Amniotic epithelial cell (primary cell): Measurements from ENCODE around the gene GOLGA6C.
A peak's percentile ranks its signal among the peaks of the same experiment; 100 is the strongest.
"Not testable (repeated sequence)": the region's sequence is repeated elsewhere in the genome, so short reads cannot be mapped to it uniquely, and the experiment has no call there.

ENCODE experiments used
- DNase-seq: peaks from one replicate; pipeline ENCODE4 v3.0.0-alpha.2; 2010; ENCODE audit warnings: low read depth

Gene GOLGA6C

GRCh38 chr15:75227663-75228280 lies 30.4 kb upstream of the GOLGA6C start:
- no peak for DNase-seq

DNA sequence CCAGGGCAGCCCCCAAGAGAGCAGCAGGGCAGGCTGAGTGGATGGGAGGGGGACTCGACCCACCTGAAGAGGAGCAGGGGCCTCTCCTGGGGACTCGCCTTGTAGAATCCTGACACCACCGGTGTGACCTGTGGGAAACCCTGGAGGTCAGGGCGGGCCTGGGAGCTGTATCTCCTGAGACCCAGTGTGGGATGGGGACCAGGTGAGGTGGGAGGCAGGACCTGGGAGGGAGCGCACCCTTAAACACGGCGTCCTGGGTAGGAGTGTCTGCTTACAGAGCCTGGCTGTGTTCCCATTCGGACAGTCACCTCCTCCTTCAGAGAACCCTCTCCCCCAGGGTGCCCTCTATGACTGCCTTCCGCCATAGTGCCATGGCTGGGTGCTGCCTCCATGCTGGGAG lies 29.3 kb upstream of the GOLGA6C start:
- no peak for DNase-seq

DNA sequence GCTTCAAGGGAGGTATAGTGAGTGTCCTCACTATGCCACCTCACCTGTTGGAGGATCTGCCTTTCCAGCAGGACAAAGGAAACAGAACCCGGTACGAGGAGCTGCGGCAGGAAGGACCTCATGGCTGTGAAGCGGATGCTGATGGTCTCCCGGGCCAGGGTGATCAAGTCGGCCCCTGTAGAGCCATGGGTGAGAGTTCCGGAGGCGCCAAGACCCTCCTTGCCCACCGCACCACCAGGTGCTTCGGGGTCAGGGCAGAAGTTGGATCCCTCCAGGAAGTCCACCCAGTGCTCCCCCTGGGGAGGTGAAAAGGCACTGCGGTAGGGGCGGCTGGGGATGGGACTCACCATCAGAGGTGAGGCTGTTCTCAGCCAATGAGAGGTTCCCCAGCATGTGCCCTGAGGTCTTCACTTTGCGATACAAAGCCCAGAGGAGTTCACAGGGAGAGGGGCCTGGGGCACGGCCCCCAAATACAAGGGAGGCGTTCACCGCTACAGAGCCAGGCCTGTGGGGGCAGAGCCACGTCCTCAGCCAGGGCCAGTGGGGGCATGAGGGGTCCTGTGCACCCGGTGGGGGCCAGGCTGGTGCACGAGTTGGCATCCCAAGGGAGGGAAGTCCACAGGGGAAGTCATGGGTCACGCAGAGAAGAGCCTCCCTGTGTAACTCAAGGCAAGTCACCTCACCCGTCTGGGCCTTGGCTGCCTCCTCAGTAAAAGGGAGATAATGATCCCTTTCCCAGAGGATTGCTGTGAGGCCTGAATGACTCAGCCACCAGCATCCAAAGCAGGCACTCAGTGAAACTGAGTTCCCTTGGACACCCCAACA lies 28.7 kb upstream of the GOLGA6C start:
- peak; percentile 33 for DNase-seq

DNA sequence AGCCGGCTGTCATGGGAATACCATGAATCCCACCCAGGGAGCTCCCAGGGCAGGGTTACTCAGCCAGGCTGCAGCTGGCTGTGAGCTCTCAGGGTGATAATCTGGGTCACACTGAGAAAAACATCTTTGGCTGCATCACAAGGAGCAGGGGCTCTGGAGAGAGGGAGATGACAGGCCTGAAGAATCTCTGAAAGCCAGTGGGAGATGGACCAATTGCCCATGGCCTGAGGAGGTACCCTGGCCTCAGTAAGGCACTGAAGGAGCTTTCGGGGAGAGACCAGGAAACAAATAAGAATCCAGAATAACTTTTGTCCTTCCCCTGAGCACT lies 28.2 kb upstream of the GOLGA6C start:
- no peak for DNase-seq

DNA sequence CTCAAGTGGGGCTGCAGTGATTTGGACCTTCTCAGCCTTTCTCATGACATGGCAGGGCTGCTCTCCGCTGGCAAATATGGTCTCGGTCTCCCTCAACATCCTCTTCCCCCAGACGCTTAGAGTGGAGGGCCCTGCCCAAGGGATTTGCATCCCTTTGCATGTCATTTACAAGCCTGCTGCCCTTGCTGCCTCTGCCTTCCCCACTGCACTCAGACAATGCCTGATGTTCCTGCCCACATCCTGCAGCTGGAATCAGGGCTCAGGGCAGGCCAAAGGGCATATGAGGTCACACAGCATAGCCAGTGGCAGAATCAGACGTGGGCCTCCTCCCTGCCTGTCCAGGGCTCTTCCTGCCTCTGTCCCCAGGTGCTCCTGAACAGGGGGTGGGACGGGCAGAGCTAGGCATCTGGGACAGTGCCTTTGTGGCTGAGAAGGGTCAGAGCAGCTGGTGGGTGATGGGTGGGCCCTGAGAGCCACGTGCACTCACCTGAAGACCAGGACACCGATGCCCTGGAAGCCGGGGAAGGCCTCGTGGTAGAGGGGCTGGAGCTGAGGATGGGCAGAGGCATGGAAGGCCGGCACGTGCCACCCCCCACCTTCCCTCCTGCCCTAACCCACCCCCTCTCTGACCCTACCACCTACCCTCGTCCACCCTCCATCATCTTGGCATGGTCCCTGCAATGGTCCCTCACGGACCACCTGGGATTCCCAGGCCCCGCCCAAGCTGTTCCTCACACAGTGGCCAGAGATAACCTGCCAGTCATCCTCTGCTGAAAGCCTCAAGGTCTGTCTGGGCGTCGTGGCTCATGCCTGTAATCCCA lies 27.4 kb upstream of the GOLGA6C start:
- no peak for DNase-seq

DNA sequence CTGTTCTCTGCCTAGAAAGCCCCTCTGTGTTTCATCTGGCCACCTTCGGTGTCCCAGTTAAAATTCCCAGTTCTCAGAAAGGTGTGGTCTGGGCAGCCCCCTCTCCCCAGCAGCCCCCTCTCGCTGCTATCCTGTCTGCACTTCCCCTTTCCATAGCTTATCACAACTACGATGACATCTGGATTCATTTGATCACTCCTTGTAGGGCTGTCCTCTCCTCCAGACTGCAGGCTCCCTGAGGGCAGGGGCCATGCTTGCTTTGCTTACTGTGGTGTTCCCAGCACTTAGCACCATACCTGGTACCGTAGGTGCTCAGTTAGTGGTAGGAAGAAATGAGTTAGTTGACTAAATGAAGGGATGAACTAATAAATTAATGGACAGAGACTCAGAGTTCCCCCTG lies 26.3 kb upstream of the GOLGA6C start:
- DNase-seq = no peak

DNA sequence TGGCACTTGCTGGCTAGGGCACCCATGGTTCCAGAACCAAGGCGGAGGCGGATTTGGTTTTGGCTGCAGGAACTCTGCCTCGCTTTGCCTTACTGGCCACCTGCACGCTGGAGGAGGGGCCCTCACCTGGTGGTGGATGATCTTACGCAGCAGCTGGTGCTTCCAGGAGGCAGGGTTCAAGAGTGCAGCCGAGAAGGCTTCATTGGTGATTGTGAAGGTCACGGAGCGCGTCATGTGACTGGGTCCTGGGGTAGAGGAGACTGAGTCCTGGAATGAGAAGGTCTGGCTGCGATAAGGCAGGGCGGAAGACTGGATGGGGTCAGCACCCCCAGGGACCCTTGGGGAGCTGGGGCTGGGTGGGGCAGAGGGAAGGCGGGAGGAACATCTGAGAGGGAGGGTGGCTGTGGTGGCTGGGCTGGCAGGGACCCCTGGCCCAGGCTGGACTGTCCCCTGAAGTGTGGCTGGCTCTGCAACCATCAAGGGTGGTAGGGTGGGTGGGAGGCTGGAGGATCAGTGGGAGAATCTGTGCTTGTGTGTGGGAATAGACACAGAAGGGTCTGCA lies 25.8 kb upstream of the GOLGA6C start:
- DNase-seq = no peak

DNA sequence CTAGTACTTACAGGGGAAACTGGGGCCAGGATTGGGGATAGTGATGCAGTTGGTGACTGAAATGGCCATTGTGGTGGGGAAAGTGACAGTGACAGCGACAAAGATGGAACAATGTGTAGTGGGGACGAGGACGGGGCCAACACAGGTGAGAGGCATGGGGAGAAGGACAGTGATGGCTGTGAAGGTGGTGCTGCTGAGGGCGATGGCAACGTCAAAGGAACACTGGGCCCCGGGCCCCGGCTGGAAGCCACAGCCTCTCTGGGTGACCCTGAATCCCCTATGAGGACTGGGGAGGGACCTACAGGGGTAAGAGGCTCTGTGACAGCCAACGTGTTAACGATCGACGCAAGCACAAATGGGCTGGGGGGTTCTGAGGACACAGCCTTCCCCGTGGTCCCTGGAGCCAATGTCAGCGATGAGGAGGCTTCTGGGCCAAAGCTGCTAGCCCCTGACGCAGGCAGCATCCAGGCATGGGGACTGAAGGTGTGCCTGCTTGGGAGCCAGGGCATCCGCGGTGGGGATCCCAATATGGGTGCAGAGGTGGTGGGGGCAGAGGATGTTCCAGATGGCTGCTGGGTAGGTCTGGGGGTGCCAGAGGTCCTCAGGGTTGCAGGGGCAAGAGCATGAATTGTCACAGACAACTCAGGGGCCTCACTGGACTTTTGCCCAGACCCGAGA lies 25.2 kb upstream of the GOLGA6C start:
- no peak for DNase-seq

- DNase-seq = no peak
Observed at GRCh38 chr15:75233504-75234190, 24.5 kb upstream of the GOLGA6C start.

- no peak for DNase-seq
Observed at GRCh38 chr15:75234191-75234810, 23.8 kb upstream of the GOLGA6C start.

- no peak for DNase-seq
Observed at GRCh38 chr15:75235051-75235673, 23.0 kb upstream of the GOLGA6C start.

GRCh38 chr15:75235760-75236729 lies 22.1 kb upstream of the GOLGA6C start:
- no peak for DNase-seq

- DNase-seq = no peak
Observed at GRCh38 chr15:75237316-75237982, 20.7 kb upstream of the GOLGA6C start.

- DNase-seq = no peak
Observed at GRCh38 chr15:75238150-75238549, 20.0 kb upstream of the GOLGA6C start.

- DNase-seq = not testable (repeated sequence)
Observed at GRCh38 chr15:75245741-75246140, 12.4 kb upstream of the GOLGA6C start.

DNA sequence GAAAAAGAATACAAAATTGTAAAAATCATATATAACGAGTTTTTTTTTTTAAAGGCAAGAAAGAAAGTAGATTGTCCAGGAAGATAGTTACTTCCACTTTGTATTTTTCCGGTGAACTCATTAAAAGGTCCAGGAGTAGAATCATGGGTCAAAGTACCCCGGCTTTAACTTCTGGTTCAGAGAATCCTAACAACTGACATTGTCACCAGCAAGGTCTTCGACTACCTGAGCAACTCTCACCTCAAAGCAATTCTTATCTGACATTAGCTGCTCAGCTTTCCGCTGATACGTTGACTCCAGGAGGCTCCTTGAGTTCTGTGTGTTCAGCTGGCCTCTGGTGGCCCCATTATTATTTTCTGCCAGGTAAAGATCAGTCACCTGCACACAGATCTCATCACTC lies 9.1 kb upstream of the GOLGA6C start:
- not testable (repeated sequence) for DNase-seq

DNA sequence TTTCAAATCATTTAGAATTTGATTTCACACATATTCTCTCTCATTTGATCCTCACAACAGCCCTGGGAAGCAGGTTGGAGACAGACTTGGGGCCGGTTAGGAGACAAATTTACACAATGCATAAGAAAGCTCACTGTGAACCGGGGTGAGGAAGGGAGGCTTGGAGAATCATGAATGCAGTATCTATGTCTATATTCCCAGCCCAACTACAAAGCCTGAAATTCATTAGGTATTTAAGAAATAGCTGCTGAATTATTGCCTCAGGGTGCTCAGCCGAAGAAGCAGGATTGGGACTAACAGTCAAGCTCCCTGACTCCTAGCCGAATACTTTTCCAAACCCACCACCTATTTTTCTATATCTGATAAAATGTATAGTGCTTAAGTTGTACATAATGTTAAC lies 8.4 kb upstream of the GOLGA6C start:
- no peak for DNase-seq

- DNase-seq = not testable (repeated sequence)
Observed at GRCh38 chr15:75251343-75251742, 6.8 kb upstream of the GOLGA6C start.

DNA sequence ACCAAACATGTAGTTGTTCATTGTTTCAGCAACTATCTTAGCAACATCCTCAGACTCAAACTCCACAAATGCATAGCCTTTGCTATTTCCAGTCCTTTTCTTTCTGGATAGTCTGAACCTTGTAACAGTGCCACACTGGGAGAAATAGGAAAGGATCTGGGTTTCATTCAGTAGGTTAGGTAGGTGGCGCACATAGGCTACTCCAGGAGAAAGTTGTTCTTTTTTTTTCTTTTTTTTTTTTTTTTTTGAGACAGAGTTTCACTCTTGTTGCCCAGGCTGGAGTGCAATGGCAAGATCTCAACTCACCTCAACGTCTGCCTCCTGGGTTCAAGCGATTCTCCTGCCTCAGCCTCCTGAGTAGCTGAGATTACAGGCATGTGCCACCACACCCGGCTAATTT lies 5.8 kb upstream of the GOLGA6C start:
- DNase-seq = not testable (repeated sequence)
